OCI-LY3 (cell line): Measurements from ENCODE around the gene BAD.

Source experiments
- H2AFZ ChIP-seq: fragments of 200-600, 300-600 bp; shearing (Covaris generic); 2 replicates; pipeline ENCODE4 v1.6.0; 2014; ENCODE audit warnings: antibody characterized with exemption, low read depth, low read length
- H3K27ac ChIP-seq: fragments of 200-600, 300-600 bp; sonication (generic); 2 replicates; pipeline ENCODE4 v1.5.1; 2014; ENCODE audit warnings: mild to moderate bottlenecking, low read length, moderate library complexity, mixed read lengths
- H3K27me3 ChIP-seq: fragments of 200-600, 300-600 bp; sonication (generic); 2 replicates; pipeline ENCODE4 v1.6.1; 2014; ENCODE audit warnings: low read depth, low read length, mixed read lengths
- H3K36me3 ChIP-seq: fragments of 200-600, 300-600 bp; sonication (generic); replicated peaks from 2 replicates; pipeline ENCODE3; 2014; ENCODE audit warnings: low read depth, low read length, mixed read lengths
- H3K4me1 ChIP-seq: fragments of 300-600, 200-600 bp; sonication (generic); 2 replicates; pipeline ENCODE4 v1.6.1; 2014; ENCODE audit warnings: low read length, mixed read lengths
- H3K4me2 ChIP-seq: fragments of 200-600, 300-600 bp; sonication (generic); 2 replicates; pipeline ENCODE4 v1.6.1; 2014; ENCODE audit warnings: low read length, mixed read lengths
- H3K4me3 ChIP-seq: fragments of 300-600, 200-600 bp; sonication (generic); 2 replicates; pipeline ENCODE4 v1.5.1; 2014; ENCODE audit warnings: antibody characterized with exemption, mild to moderate bottlenecking, low read length, moderate library complexity
- H3K79me2 ChIP-seq: fragments of 300-600, 200-600 bp; shearing (Covaris generic); 2 replicates; pipeline ENCODE4 v1.6.1; 2014; ENCODE audit warnings: mild to moderate bottlenecking, low read length, mixed read lengths
- H3K9ac ChIP-seq: fragments of 300-600, 200-600 bp; shearing (Covaris generic); 2 replicates; pipeline ENCODE4 v1.6.0; 2014; ENCODE audit warnings: mild to moderate bottlenecking, low read length, moderate library complexity
- H3K9me3 ChIP-seq: fragments of 200-600, 300-600 bp; shearing (Covaris generic); 2 replicates; pipeline ENCODE4 v1.6.1; 2014; ENCODE audit warnings: low read length, mixed read lengths; ENCODE audit not compliant: insufficient read depth
- H4K20me1 ChIP-seq: fragments of 200-600, 300-600 bp; sonication (generic); 2 replicates; pipeline ENCODE4 v1.6.1; 2016; ENCODE audit warnings: low read length, mixed read lengths; ENCODE audit not compliant: insufficient read depth
- EZH2phosphoT487 ChIP-seq: fragments of 200-600 bp; shearing (Covaris generic); IDR thresholded peaks from 2 replicates; pipeline ENCODE4 v1.6.1; 2018; ENCODE audit warnings: antibody characterized with exemption, mixed run types, low read depth
- TF ChIP-seq, protein P1 (sequence below): fragments of 200-600, 300-600 bp; sonication (generic); IDR thresholded peaks from 2 replicates; pipeline ENCODE4 v1.5.1; 2014; ENCODE audit warnings: antibody characterized with exemption, low read length, low read depth

The BAD gene

DNA sequence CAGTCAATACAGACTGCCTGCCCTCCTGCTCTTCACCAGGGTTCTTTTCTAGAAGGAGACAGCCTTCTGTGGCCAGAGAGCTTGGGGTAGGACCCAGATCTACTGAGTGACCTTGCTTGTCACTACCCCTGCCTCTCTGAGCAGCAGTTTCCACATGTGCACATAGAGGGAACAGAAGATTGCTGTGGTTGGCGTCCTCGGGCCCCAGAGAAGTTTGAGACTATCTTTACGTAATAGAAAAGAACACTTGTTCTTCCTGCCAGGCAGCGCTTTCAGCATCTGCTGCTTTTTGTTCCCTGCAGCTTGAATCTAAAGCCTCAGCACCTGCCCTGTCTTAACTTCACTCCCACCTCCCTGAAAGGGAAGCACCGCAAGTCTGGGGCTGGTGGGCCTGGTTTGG is 45.5 kb downstream of the BAD start:
- H3K36me3 ChIP-seq = peaks cover 47% of the 10 kb centered on the region
- peaks cover 12% of the 10 kb centered on the region; the same call in 1 of the 2 replicates for H4K20me1 ChIP-seq
- peaks cover 42% of the 10 kb centered on the region for H3K79me2 ChIP-seq
- no peak overlapping the region for H2AFZ ChIP-seq
- H3K4me2 ChIP-seq = peak overlapping the region; percentile 48
- peaks cover 62% of the 10 kb centered on the region for H3K4me1 ChIP-seq
- no peaks in the 10 kb centered on the region for H3K27me3 ChIP-seq
- no peak overlapping the region for H3K4me3 ChIP-seq
- peak overlapping the region; percentile 47; the same call in 1 of the 2 replicates for H3K9ac ChIP-seq
- H3K27ac ChIP-seq = peak overlapping the region; percentile 89
- H3K9me3 ChIP-seq = no peaks in the 10 kb centered on the region
- no peak for TF ChIP-seq EZH2phosphoT487
- TF ChIP-seq, protein P1, sequence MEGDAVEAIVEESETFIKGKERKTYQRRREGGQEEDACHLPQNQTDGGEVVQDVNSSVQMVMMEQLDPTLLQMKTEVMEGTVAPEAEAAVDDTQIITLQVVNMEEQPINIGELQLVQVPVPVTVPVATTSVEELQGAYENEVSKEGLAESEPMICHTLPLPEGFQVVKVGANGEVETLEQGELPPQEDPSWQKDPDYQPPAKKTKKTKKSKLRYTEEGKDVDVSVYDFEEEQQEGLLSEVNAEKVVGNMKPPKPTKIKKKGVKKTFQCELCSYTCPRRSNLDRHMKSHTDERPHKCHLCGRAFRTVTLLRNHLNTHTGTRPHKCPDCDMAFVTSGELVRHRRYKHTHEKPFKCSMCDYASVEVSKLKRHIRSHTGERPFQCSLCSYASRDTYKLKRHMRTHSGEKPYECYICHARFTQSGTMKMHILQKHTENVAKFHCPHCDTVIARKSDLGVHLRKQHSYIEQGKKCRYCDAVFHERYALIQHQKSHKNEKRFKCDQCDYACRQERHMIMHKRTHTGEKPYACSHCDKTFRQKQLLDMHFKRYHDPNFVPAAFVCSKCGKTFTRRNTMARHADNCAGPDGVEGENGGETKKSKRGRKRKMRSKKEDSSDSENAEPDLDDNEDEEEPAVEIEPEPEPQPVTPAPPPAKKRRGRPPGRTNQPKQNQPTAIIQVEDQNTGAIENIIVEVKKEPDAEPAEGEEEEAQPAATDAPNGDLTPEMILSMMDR = no peak

DNA sequence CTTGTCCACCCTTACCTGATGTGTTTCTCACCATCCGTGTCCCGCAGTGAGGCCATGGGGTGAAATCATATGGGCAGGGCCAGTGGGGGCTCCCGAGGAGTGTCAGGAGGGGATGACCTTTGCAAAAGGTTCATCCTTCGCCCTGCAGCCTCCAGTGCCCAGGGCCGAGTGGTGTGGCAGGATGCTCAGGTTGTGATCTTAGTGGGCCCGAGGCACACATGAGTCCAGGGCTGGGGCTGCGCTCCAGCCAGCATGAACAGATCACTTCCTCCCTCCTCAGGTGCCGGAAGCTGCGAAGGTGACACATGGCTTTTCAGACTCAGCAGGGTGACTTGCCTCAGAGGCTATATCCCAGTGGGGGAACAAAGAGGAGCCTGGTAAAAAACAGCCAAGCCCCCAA is 46.4 kb downstream of the BAD start:
- Histone ChIP-seq H3K9me3 (no peaks in the 10 kb centered on the region), H3K79me2 (peaks cover 33% of the 10 kb centered on the region), H3K27me3 (no peaks in the 10 kb centered on the region), H2AFZ (no peak overlapping the region), H3K4me3 (no peak overlapping the region; the same call in 1 of the 2 replicates), H4K20me1 (peaks cover 9% of the 10 kb centered on the region; the same call in 1 of the 2 replicates), H3K36me3 (peaks cover 38% of the 10 kb centered on the region), H3K27ac (peak overlapping the region; percentile 89), H3K9ac (peak overlapping the region; percentile 47; the same call in 1 of the 2 replicates), H3K4me1 (peaks cover 62% of the 10 kb centered on the region), H3K4me2 (peak overlapping the region; percentile 48)
- no peak for TF ChIP-seq EZH2phosphoT487
- TF ChIP-seq, protein P1 = no peak

DNA sequence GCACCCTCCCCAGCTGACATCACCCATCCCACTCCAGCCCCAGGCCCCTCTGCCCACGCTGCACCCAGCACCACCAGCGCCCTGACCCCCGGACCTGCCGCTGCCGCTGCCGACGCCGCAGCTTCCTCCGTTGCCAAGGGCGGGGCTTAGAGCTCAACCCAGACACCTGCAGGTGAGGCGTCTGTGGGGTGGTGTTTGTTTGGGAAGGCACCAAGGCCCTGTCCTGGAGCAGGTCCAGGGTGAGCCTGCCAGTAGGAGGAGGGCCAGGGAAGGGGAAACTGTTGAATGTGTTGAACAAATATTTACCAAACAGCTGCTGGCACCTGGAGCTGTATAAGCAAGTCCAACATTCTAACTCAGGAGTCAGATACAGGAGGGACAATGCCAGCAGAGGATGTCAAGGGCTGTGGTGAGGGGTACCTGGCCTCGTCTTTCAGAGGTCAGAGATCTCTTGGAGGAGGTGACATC is 46.9 kb downstream of the BAD start:
- Histone ChIP-seq H2AFZ (no peak overlapping the region), H3K9me3 (no peaks in the 10 kb centered on the region), H3K9ac (peak overlapping the region; percentile 47; the same call in 1 of the 2 replicates), H3K27me3 (no peaks in the 10 kb centered on the region), H3K4me3 (no peak overlapping the region; the same call in 1 of the 2 replicates), H3K4me2 (peak overlapping the region; percentile 48), H3K36me3 (peaks cover 34% of the 10 kb centered on the region), H4K20me1 (peaks cover 9% of the 10 kb centered on the region; the same call in 1 of the 2 replicates), H3K27ac (peak overlapping the region; percentile 89), H3K79me2 (peaks cover 27% of the 10 kb centered on the region), H3K4me1 (peaks cover 56% of the 10 kb centered on the region)
- TF ChIP-seq EZH2phosphoT487 = no peak
- TF ChIP-seq, protein P1 = no peak

DNA sequence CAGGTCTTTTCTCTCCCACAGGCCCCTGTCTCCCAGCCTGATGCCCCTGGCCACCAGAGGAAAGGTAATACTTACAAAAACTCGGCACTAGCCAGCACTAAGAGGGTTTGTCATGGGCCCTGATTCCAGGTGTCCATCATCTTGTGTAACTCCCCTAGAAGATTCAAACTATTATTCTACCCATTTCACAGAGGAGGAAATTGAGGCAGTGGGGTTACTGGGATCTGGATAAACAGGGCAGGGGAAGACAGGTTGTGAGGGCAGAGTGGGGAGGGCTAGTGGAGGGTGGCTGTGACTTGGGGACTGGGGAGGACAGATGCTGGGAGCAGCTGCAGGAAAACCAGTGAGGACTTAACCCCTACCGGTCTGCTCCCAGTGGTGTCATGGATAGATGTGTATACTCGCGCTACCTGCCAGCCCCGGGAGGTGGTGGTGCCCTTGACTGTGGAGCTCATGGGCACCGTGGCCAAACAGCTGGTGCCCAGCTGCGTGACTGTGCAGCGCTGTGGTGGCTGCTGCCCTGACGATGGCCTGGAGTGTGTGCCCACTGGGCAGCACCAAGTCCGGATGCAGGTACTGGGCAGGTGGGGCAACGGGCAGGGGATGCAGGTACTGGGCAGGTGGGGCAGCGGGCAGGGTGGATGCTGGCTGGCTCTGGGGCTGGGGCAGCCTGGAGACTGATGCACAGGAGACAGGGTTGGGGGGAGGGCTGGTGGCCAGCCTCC is 48.9 kb downstream of the BAD start:
- H2AFZ ChIP-seq = no peak overlapping the region
- no peaks in the 10 kb centered on the region for H3K9me3 ChIP-seq
- H3K4me1 ChIP-seq = peaks cover 53% of the 10 kb centered on the region
- peak overlapping the region; percentile 99 for H3K4me2 ChIP-seq
- H3K4me3 ChIP-seq = peak overlapping the region; percentile 94
- H3K27ac ChIP-seq = peak overlapping the region; percentile 35; the same call in 1 of the 2 replicates
- H3K9ac ChIP-seq = peak overlapping the region; percentile 81
- TF ChIP-seq, protein P1 = no peak
- TF ChIP-seq EZH2phosphoT487 = no peak
- H3K36me3 ChIP-seq = peaks cover 31% of the 10 kb centered on the region
- H3K27me3 ChIP-seq = no peaks in the 10 kb centered on the region
- peaks cover 9% of the 10 kb centered on the region; the same call in 1 of the 2 replicates for H4K20me1 ChIP-seq
- H3K79me2 ChIP-seq = peaks cover 17% of the 10 kb centered on the region
